GM19328 (cell line): ENCODE results near the gene D2HGDH.
"Not testable (repeated sequence)": the region's sequence is repeated elsewhere in the genome, so short reads cannot be mapped to it uniquely, and the experiment has no call there.

Experiments used
- ATAC-seq: cut with Tn5 transposase; IDR thresholded peaks from one replicate; pipeline ENCODE4 v1.9.1; 2021; ENCODE audit warnings: mild to moderate bottlenecking, moderate library complexity; ENCODE audit not compliant: unreplicated experiment

D2HGDH gene

DNA sequence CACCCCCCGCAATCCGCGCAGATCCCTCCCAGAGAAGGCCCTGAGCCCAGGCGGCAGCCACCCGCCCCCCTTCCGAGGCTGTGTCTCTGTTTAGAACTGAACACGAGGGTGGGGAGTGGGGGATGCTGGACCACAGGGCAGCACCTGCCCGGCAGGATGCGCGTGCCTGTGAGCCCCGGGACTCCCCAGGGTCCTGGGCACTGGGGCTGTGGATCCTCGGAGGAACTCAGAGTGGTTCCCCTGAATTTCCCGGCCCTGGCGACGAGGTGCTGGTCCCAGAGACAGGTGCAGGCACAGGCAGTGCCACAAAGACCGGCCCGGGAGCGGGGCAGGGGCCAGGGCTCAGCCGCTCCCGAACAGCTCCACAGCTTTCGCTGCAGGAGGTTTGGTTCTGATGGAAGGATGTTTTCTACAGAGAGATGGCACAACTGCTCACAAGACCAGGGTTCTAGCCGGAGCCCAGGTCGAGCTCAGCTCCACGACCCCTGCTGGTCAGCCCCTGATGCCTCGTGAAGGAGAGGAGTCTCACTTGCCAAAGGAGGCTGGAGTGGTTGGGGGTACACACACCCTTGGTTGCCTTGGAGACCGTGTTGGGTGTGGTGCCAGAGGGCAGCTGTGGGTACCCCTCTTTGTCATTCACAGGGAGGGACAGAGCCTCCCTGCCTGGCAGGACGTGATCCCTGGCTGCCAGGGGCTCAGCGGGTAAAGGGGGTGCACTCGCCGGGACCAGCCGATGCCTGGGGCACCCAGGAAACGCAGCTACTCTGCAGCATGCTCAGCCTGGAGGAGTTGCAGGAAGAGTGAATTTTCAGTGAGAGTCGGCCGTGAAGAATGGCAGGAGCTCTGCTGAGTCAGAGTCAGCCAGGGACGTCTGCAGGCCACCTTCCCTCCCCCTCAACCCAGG, 70.1 kb downstream of the D2HGDH start:
- no peak for ATAC-seq

DNA sequence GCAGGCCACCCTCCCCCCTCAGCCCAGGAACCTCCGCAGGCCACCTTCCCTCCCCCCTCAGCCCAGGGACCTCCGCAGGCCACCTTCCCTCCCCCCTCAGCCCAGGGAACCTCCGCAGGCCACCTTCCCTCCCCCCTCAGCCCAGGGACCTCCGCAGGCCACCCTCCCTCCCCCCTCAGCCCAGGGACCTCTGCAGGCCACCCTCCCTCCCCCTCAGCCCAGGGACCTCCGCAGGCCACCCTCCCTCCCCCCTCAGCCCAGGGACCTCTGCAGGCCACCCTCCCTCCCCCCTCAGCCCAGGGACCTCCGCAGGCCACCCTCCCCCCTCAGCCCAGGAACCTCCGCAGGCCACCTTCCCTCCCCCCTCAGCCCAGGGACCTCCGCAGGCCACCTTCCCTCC, 71.8 kb downstream of the D2HGDH start:
- not testable (repeated sequence) for ATAC-seq

DNA sequence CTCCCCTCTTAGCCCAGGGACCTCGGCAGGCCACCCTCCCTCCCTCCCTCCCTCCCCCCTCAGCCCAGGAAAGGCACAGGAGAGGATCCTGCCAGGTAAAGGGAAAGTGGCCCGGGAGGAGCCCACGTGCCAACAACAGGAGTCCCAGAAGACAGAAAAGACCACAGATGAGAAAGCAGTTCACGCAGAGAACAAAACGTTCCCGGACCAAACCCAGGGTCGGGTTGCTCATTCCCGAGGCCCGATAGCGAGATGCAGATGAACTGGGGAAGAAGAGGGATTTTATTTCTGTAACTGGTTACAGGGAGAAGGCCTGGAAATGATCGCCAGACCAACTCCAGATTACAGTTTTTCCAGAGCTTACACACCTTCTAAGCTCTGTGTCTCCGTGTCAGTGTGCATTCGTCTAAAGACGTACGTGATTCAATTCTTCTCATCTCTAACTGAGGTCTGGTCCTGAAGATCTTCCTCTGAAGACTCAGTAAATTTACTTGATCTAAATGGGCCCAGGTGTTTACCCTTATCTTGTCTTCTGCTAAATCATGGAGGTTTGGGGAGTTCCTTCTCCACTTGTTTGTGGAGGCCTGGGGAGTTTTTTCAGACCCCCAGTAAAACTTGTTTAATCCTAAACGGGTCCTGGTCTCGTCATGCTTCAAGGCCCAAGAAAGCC, 73.8 kb downstream of the D2HGDH start:
- no peak for ATAC-seq

DNA sequence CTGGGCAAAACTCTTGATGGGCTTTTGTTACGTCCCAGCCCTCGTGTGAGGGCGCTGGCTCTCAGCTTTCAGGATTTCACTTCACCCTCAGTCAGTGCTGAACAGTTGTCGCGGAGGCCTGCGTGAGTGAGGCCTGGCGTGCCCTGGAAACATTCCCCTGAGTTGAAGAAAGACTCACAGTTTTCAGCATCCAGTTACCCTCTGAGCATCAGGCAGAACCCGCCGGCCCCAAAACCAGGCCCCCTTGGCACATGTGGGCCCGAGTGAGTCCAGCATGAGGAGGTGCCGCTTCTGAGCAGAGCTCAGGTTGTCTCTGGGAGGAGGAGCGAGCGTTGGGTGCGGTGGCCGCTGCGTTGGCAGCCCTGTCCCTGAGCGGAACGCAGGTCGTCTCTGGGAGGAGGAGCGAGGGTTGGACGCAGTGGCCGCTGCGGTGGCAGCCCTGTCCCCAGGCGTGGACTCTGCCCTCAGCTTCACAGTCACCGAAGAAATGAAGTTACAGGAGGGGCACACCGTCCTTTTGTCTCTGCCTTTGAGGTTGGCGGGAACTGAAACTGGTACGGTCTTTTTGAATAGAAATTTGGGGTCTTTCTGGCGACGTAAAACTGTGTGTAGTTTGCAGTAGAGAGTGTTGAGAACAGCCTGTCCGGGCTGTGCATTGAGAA, 74.4 kb downstream of the D2HGDH start, which contains the start of gene NEU4:
Gene NEU4, plus strand, starts transcription at position 473 of the 662 bp plus-strand sequence. CDS start 5,292 bp downstream, outside the sequence.
- no peak for ATAC-seq

DNA sequence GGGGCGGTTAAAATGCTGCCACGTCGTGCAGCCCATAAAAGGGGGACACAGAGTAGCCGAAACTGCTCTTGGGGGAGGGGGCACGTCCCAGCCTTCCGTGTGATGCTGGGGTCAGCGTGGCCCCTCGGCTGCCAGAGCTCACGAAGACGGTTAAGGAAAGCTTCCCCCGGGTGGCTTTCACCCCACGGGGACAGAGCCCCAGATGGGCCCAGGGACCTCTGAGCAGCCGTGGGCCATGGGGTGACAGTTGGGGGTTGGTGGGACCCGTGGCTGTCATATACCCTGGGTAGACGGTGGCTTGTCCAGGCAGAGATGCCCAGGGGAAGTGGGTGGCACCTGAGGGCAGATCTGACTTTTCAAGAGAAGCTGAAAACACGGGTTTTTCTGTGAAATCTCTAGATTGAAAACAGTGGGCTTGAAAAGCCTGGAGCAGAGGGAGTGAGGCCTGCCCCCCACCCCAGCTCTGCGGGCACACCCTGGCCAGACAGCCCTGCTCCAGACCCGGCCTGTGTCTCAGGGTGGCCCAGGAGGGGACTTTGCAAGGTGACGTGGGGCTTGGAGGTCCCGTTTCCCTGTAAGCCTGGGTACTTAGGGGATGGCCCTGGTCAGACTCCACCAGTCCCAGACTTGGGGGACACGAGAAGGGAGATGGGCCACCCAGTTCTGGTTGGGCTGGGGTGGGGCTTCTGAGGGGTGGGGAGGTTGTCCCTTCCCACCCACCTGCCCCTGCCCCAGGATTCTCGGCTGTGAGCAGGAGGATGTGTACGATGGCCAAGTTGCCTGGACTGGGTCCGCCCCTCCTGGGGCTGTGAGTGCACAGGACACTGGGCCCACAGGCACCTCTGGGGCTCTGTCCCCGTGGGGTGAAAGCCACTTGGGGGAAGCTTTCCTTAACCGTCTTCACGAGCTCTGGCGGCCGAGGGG, 75.2 kb downstream of the D2HGDH start:
- no peak for ATAC-seq

- no peak for ATAC-seq
Observed at GRCh38 chr2:241810307-241811200, 76.1 kb downstream of the D2HGDH start.

- no peak for ATAC-seq
Observed at GRCh38 chr2:241811201-241811951, 76.9 kb downstream of the D2HGDH start.

- no peak for ATAC-seq
Observed at GRCh38 chr2:241811952-241812729, 77.7 kb downstream of the D2HGDH start.

GRCh38 chr2:241812730-241813643, 78.6 kb downstream of the D2HGDH start:
- ATAC-seq = no peak

DNA sequence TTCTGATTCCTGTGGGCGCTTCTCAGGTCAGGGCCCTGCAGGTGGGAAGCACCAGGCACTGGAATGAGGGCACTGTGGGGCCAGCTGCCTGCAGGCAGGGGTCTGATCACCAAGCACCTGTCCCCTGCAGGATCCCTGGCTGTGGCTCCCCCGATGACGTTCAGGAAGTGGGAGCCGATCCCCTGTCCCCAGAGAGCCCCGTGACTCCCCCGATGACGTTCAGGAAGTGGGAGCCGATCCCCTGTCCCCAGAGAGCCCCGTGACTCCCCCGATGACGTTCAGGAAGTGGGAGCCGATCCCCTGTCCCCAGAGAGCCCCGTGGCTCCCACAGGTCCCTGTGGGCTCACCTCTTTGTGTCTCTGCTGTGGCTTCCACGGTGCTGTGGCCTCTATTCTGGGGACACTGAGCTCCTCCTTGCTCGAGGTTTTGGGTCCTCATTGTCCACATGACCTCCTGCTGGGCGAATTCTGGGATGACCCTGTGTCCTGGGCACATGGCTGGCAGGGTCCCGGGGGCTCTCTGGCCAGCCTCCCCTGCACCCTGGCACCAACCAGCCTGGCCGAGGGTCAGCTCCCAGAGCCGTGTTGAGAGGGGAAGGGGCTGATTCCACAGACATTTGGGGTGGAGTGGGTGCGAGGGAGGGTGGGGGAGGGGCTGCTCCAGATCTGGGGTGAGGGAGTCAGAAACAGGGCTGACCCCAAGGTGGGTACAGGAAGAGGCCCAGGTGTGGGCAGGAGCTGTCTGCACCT, 79.4 kb downstream of the D2HGDH start:
- no peak for ATAC-seq

GRCh38 chr2:241814393-241814642, 79.9 kb downstream of the D2HGDH start:
- ATAC-seq = no peak

DNA sequence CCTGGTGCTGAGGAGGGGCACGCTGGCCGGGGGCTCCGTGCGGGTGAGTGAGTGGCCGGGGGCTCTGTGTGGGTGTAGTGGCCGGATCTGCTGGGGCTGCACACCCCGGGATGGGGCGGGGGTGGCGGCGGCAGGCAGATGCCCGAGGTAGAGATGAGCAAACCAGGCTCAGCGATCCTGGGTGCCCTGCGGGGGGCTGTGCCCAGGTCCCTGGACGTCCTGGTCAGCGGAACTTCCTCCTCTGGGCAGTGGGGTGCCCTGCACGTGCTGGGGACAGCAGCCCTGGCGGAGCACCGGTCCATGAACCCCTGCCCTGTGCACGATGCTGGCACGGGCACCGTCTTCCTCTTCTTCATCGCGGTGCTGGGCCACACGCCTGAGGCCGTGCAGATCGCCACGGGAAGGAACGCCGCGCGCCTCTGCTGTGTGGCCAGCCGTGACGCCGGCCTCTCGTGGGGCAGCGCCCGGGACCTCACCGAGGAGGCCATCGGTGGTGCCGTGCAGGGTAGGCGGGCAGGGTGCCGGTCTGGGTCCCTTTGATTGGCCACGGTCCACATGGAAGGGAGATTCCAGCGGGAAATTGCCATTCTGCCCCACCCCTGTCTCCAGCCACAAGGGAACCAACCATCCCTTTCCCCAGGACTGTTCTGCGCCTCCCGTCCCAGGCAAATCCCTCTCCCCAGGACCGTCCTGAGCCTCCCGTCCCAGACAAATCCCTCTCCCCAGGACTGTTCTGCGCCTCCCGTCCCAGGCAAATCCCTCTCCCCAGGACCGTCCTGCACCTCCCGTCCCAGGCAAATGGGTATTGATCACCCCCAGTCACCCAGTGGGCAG, 80.4 kb downstream of the D2HGDH start:
- ATAC-seq = no peak

- ATAC-seq = no peak
Observed at GRCh38 chr2:241815477-241816430, 81.3 kb downstream of the D2HGDH start.

DNA sequence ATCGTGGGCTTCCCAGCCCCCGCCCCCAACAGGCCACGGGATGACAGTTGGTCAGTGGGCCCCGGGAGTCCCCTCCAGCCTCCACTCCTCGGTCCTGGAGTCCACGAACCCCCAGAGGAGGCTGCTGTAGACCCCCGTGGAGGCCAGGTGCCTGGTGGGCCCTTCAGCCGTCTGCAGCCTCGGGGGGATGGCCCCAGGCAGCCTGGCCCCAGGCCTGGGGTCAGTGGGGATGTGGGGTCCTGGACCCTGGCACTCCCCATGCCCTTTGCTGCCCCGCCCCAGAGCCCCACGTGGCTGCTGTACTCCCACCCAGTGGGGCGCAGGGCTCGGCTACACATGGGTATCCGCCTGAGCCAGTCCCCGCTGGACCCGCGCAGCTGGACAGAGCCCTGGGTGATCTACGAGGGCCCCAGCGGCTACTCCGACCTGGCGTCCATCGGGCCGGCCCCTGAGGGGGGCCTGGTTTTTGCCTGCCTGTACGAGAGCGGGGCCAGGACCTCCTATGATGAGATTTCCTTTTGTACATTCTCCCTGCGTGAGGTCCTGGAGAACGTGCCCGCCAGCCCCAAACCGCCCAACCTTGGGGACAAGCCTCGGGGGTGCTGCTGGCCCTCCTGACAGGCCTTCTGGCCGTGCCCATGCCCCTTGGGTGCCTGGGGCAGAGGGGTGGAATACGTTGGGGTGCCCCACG, 82.1 kb downstream of the D2HGDH start:
- no peak for ATAC-seq
